Osteoblast (primary cell): ENCODE measurements around the gene KAZN. TPM values are rescaled to one million over a fixed set of nuclear protein-coding genes. Genes with fewer than 3 reads are reported as not detected.

Experiments used
- DNase-seq: peaks from one replicate; pipeline ENCODE4 v3.0.0; 2011; ENCODE audit warnings: low spot score, mixed read lengths; ENCODE audit not compliant: insufficient read length; ENCODE audit errors: missing footprints
- H2AFZ ChIP-seq: 2 replicates; pipeline ENCODE4 v1.6.0; 2011; ENCODE audit warnings: mild to moderate bottlenecking, low read length
- H3K27ac ChIP-seq: 2 replicates; pipeline ENCODE4 v1.5.1; 2011; ENCODE audit warnings: mild to moderate bottlenecking, low read depth, low read length, moderate library complexity
- H3K27me3 ChIP-seq: 2 replicates; pipeline ENCODE4 v1.6.0; 2012; ENCODE audit warnings: mild to moderate bottlenecking, control low read depth, inconsistent platforms, low read length, moderate library complexity; ENCODE audit not compliant: insufficient read depth
- H3K36me3 ChIP-seq: 2 replicates; pipeline ENCODE4 v1.5.1; 2011; ENCODE audit warnings: mild to moderate bottlenecking, low read length, control low read depth, moderate library complexity; ENCODE audit not compliant: insufficient read depth
- H3K4me1 ChIP-seq: 2 replicates; pipeline ENCODE4 v1.5.1; 2011; ENCODE audit warnings: mild to moderate bottlenecking, low read length, control low read depth, moderate library complexity; ENCODE audit not compliant: insufficient read depth
- H3K4me2 ChIP-seq: 2 replicates; pipeline ENCODE4 v1.6.0; 2011; ENCODE audit warnings: mild to moderate bottlenecking, low read length; ENCODE audit not compliant: insufficient read depth
- H3K4me3 ChIP-seq: fragments of 200-600 bp; sonication (generic); 3 replicates; pipeline ENCODE4 v1.5.1; 2012; ENCODE audit warnings: mild to moderate bottlenecking, low read length, inconsistent platforms; ENCODE audit not compliant: insufficient read depth
- H3K79me2 ChIP-seq: 2 replicates; pipeline ENCODE4 v1.6.0; 2012; ENCODE audit warnings: mild to moderate bottlenecking, low read length, control low read depth, inconsistent platforms; ENCODE audit not compliant: insufficient read depth
- H3K9me3 ChIP-seq: 2 replicates; pipeline ENCODE4 v1.5.1; 2011; ENCODE audit warnings: low read depth, low read length, control low read depth
- H4K20me1 ChIP-seq: 2 replicates; pipeline ENCODE4 v1.6.0; 2012; ENCODE audit warnings: mild to moderate bottlenecking, low read length, control low read depth; ENCODE audit not compliant: insufficient read depth
- total RNA-seq: library from RNA; depleted of rRNA; stranded (reverse); fragments of >200 nt; gene quantifications from 2 replicates; pipeline ENCODE4 v1.2.3, GENCODE V29; 2012
- TF ChIP-seq, protein P1 (sequence below): IDR thresholded peaks from 2 replicates; pipeline ENCODE4 v1.5.1; 2011; ENCODE audit warnings: mild to moderate bottlenecking, low read depth, low read length, moderate library complexity; ENCODE audit errors: extremely low read depth

KAZN gene
- total RNA-seq, 1 donor, result 9.0 TPM

DNA sequence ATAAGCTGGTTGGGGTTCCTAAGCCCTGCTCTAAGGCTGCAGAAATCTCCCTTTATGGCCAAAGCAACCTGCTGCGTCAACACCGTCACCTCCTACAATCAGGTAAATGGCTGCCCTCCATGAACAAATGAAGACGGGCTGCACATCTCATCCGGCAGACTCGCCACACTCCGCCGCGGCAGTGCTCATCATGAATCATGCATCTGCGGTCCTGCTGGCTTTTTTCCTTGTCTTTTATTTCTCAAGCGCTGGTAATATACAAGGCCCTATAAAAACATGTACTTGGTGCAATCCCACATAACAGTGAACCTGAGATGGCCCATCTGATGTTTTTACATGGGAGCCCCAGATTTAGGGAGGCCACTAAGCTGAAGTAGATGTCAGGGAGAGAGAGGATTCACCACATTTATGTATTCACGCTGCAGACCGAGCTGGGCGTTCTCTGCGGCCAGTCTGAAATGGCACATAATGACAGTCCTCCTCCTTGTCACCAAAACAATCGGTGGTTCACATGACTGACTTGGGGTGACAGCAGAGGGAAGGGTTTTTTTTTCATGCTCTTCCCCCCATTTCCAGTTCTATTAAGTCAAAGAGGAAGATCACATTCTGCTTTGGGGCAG lies 91.6 kb downstream of the KAZN start:
- TF ChIP-seq, protein P1, sequence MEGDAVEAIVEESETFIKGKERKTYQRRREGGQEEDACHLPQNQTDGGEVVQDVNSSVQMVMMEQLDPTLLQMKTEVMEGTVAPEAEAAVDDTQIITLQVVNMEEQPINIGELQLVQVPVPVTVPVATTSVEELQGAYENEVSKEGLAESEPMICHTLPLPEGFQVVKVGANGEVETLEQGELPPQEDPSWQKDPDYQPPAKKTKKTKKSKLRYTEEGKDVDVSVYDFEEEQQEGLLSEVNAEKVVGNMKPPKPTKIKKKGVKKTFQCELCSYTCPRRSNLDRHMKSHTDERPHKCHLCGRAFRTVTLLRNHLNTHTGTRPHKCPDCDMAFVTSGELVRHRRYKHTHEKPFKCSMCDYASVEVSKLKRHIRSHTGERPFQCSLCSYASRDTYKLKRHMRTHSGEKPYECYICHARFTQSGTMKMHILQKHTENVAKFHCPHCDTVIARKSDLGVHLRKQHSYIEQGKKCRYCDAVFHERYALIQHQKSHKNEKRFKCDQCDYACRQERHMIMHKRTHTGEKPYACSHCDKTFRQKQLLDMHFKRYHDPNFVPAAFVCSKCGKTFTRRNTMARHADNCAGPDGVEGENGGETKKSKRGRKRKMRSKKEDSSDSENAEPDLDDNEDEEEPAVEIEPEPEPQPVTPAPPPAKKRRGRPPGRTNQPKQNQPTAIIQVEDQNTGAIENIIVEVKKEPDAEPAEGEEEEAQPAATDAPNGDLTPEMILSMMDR, result no peak
- no peaks in the 10 kb centered on the region for H3K79me2 ChIP-seq
- H2AFZ ChIP-seq, result no peak overlapping the region
- H4K20me1 ChIP-seq, result no peaks in the 10 kb centered on the region
- DNase-seq, result peak; percentile 11
- H3K4me2 ChIP-seq, result peak overlapping the region; percentile 47
- H3K27me3 ChIP-seq, result no peaks in the 10 kb centered on the region
- no peaks in the 10 kb centered on the region for H3K9me3 ChIP-seq
- H3K4me1 ChIP-seq, result no peaks in the 10 kb centered on the region
- H3K36me3 ChIP-seq, result no peaks in the 10 kb centered on the region
- H3K4me3 ChIP-seq, result no peak overlapping the region
- no peak overlapping the region for H3K27ac ChIP-seq

DNA sequence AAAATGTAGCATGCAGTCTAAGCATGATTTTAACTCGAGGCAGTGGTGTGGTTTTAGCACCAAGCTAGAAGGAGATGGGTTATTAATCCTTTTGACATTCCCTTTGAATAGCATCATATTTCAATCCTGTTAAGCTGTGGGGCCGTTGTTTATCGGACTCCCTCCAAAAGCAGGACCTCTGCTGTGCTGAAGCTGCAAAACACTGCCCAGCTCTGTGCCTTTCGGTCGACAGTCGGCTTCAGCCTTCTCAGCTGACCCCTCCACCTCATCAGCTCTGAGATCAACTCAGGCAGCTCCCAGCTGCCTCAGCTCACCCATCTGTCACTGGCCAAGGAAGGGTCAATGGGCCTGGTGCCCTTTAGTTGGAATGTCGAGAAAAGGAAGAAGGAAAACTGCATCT lies 95.5 kb downstream of the KAZN start:
- no peak for DNase-seq
- H3K79me2 ChIP-seq, result no peaks in the 10 kb centered on the region
- H3K36me3 ChIP-seq, result no peaks in the 10 kb centered on the region
- no peak overlapping the region for H3K4me3 ChIP-seq
- no peak overlapping the region for H3K4me2 ChIP-seq
- H3K4me1 ChIP-seq, result no peaks in the 10 kb centered on the region
- no peaks in the 10 kb centered on the region for H3K9me3 ChIP-seq
- H4K20me1 ChIP-seq, result peaks cover 3% of the 10 kb centered on the region
- H3K27ac ChIP-seq, result no peak overlapping the region
- H2AFZ ChIP-seq, result no peak overlapping the region
- peaks cover 7% of the 10 kb centered on the region for H3K27me3 ChIP-seq
- TF ChIP-seq, protein P1, result no peak

DNA sequence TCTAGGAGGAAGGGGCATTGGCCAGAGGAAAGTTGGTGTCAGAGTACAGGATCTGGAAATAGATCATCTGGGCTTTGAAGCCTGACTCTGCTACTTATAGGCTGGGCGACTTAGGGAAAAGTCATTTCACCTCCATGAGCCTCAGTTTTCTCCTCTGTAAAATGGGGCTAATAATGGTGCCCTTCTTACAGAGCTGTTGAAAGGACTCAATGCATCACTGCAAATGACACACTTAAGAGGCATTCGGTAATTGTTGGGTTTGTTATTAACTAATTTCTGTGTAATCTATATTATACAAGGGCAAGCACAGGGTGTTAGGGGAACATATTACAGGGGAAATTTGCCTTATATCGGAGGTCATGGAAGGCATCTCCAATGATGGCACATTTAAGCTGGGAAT lies 96.1 kb downstream of the KAZN start:
- H3K36me3 ChIP-seq, result no peaks in the 10 kb centered on the region
- H3K27me3 ChIP-seq, result peaks cover 7% of the 10 kb centered on the region
- H2AFZ ChIP-seq, result no peak overlapping the region
- H3K79me2 ChIP-seq, result no peaks in the 10 kb centered on the region
- no peak overlapping the region for H3K4me2 ChIP-seq
- TF ChIP-seq, protein P1, result no peak
- H4K20me1 ChIP-seq, result peaks cover 3% of the 10 kb centered on the region
- no peaks in the 10 kb centered on the region for H3K4me1 ChIP-seq
- DNase-seq, result no peak
- H3K4me3 ChIP-seq, result no peak overlapping the region
- no peaks in the 10 kb centered on the region for H3K9me3 ChIP-seq
- H3K27ac ChIP-seq, result no peak overlapping the region

DNA sequence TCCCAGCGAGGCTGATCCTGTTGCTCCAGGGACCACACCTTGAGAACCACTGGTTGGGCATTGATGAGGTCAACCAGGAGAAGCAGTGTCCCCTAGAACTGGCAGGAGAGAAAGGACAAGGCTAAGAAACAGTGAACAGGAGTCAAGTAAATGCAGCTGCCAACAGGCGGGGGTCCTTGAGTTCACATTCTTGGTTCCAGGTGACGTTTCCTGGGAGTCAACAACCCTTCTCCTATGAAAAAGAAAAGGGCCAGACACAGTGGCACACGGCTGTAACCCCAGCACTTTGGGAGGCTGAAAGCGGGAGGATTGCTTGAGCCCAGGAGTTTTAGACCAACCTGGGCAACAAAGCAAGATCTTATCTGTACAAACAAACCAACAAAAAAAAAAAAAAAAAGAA lies 98.3 kb downstream of the KAZN start:
- TF ChIP-seq, protein P1, result no peak
- Histone ChIP-seq H2AFZ (no peak overlapping the region), H3K27me3 (peaks cover 7% of the 10 kb centered on the region), H3K36me3 (no peaks in the 10 kb centered on the region), H3K27ac (no peak overlapping the region), H3K9me3 (no peaks in the 10 kb centered on the region), H3K79me2 (no peaks in the 10 kb centered on the region), H4K20me1 (peaks cover 3% of the 10 kb centered on the region), H3K4me1 (no peaks in the 10 kb centered on the region), H3K4me2 (no peak overlapping the region), H3K4me3 (no peak overlapping the region)
- DNase-seq, result no peak
